GM21786 (cell line): ENCODE results near the gene MSH5.
"Not testable (repeated sequence)": the region's sequence is repeated elsewhere in the genome, so short reads cannot be mapped to it uniquely, and the experiment has no call there.

Experiments used
- ATAC-seq: cut with Tn5 transposase; IDR thresholded peaks from one replicate; pipeline ENCODE4 v1.9.1; 2021; ENCODE audit not compliant: unreplicated experiment

The MSH5 gene

GRCh38 chr6:31739639-31740396 is at the start of gene MSH5:
MSH5 (plus strand) TSS chr6:31740005; CDS start chr6:31740467, 462 bp downstream.
- peak; percentile 72 for ATAC-seq

GRCh38 chr6:31690231-31691077 is 49.4 kb upstream of the MSH5 start:
- no peak for ATAC-seq

- no peak for ATAC-seq
These were observed 48.7 kb upstream of the MSH5 start for GRCh38 chr6:31691078-31691463.

GRCh38 chr6:31691564-31692108 is 48.2 kb upstream of the MSH5 start:
- ATAC-seq, result no peak

GRCh38 chr6:31692353-31692752 is 47.5 kb upstream of the MSH5 start:
- ATAC-seq, result no peak

GRCh38 chr6:31692886-31693285 is 46.9 kb upstream of the MSH5 start:
- no peak for ATAC-seq

- no peak for ATAC-seq
These were observed 46.3 kb upstream of the MSH5 start for GRCh38 chr6:31693535-31693934.

GRCh38 chr6:31697555-31697954 is 42.2 kb upstream of the MSH5 start:
- ATAC-seq, result no peak

GRCh38 chr6:31700740-31701401 is 38.9 kb upstream of the MSH5 start:
- no peak for ATAC-seq

- no peak for ATAC-seq
These were observed 38.0 kb upstream of the MSH5 start for GRCh38 chr6:31701666-31702404.

GRCh38 chr6:31702405-31702818 is 37.4 kb upstream of the MSH5 start:
- no peak for ATAC-seq

- ATAC-seq, result peak; percentile 92
These were observed 36.7 kb upstream of the MSH5 start, which contains the start of gene ABHD16A for GRCh38 chr6:31702819-31703716. ABHD16A (minus strand) TSS chr6:31703324; CDS start chr6:31703281, 43 bp downstream.

- ATAC-seq, result no peak
These were observed 33.9 kb upstream of the MSH5 start for GRCh38 chr6:31705931-31706330.

GRCh38 chr6:31706599-31706998 is 33.2 kb upstream of the MSH5 start, which contains the start of gene LY6G6F:
LY6G6F (plus strand) TSS chr6:31706866; CDS start chr6:31706907, 41 bp downstream.
- ATAC-seq, result no peak

- ATAC-seq, result no peak
These were observed 32.1 kb upstream of the MSH5 start for GRCh38 chr6:31707701-31708100.

- ATAC-seq, result no peak
These were observed 31.6 kb upstream of the MSH5 start for GRCh38 chr6:31708224-31708623.

- not testable (repeated sequence) for ATAC-seq
These were observed 30.6 kb upstream of the MSH5 start for GRCh38 chr6:31709157-31709556.

GRCh38 chr6:31710523-31711219 is 29.1 kb upstream of the MSH5 start:
- ATAC-seq, result no peak

- ATAC-seq, result no peak
These were observed 28.6 kb upstream of the MSH5 start for GRCh38 chr6:31711233-31711632.
